ENCODE measurements around the gene SFMBT2. TPM values are rescaled to one million over a fixed set of nuclear protein-coding genes. Genes with fewer than 3 reads are reported as not detected.

Gene SFMBT2
- total and polyA plus RNA-seq, 4 donors: 2.9 to 11.0 (median 6.5) TPM

GRCh38 chr10:7298495-7298894, 112.3 kb downstream of the SFMBT2 start:
- 94 to 96% methylated on average over 7 of the region's 7 CpGs for WGBS, 2 donors
- Histone ChIP-seq H3K9me3 (ENCODE audit: control insufficient read depth in 4 of 4, insufficient read depth in 3 of 4, low read length in 3 of 4) (peaks cover 0 to 2% (median 0%) of the 10 kb centered on the region in 4 donors), H3K27ac (ENCODE audit: low read depth in 1 of 2, low read length in 1 of 2) (no peak overlapping the region), H3K4me1 (ENCODE audit: control insufficient read depth in 5 of 5, insufficient read depth in 5 of 5, low read length in 5 of 5) (peaks cover 0 to 25% (median 10%) of the 10 kb centered on the region in 5 donors), H3K4me3 (no peak overlapping the region), H3K36me3 (ENCODE audit: control insufficient read depth in 4 of 4, insufficient read depth in 4 of 4, low read length in 4 of 4) (no peaks in the 10 kb centered on the region), H3K9ac (ENCODE audit: insufficient read depth in 1 of 2, low read length in 2 of 2) (no peak overlapping the region), H3K27me3 (ENCODE audit: control insufficient read depth in 3 of 3, insufficient read depth in 3 of 3, low read length in 2 of 3) (no peaks in the 10 kb centered on the region)
- no peak for TF ChIP-seq CTCF (IDR thresholded peaks at IDR 0.05; ENCODE audit: control extremely low read depth, extremely low read depth)
- ATAC-seq (ENCODE audit: insufficient read depth, low FRiP score) (no peak), DNase-seq (no peak)

GRCh38 chr10:7297094-7297493, 113.7 kb downstream of the SFMBT2 start:
- ATAC-seq (ENCODE audit: insufficient read depth, low FRiP score): no peak
- H3K9me3 ChIP-seq (ENCODE audit: control insufficient read depth in 4 of 4, insufficient read depth in 3 of 4, low read length in 3 of 4): peaks cover 0 to 2% (median 0%) of the 10 kb centered on the region in 4 donors
- no peaks in the 10 kb centered on the region for H3K27me3 ChIP-seq (ENCODE audit: control insufficient read depth in 3 of 3, insufficient read depth in 3 of 3, low read length in 2 of 3)
- peaks cover 0 to 22% (median 8%) of the 10 kb centered on the region in 5 donors for H3K4me1 ChIP-seq (ENCODE audit: control insufficient read depth in 5 of 5, insufficient read depth in 5 of 5, low read length in 5 of 5)
- no peak overlapping the region for H3K27ac ChIP-seq (ENCODE audit: low read depth in 1 of 2, low read length in 1 of 2)
- H3K36me3 ChIP-seq (ENCODE audit: control insufficient read depth in 4 of 4, insufficient read depth in 4 of 4, low read length in 4 of 4): no peaks in the 10 kb centered on the region
- WGBS, 2 donors: 91 to 92% methylated on average over 1 of the region's 1 CpG
- TF ChIP-seq CTCF (IDR thresholded peaks at IDR 0.05; ENCODE audit: control extremely low read depth, extremely low read depth): no peak
- no peak overlapping the region for H3K9ac ChIP-seq (ENCODE audit: insufficient read depth in 1 of 2, low read length in 2 of 2)
- DNase-seq: no peak
- no peak overlapping the region for H3K4me3 ChIP-seq

- Histone ChIP-seq H3K27me3 (ENCODE audit: control insufficient read depth in 3 of 3, insufficient read depth in 3 of 3, low read length in 2 of 3) (no peaks in the 10 kb centered on the region), H3K36me3 (ENCODE audit: control insufficient read depth in 4 of 4, insufficient read depth in 4 of 4, low read length in 4 of 4) (no peaks in the 10 kb centered on the region), H3K27ac (ENCODE audit: low read depth in 1 of 2, low read length in 1 of 2) (no peak overlapping the region), H3K4me3 (no peak overlapping the region), H3K9ac (ENCODE audit: insufficient read depth in 1 of 2, low read length in 2 of 2) (no peak overlapping the region), H3K9me3 (ENCODE audit: control insufficient read depth in 4 of 4, insufficient read depth in 3 of 4, low read length in 3 of 4) (peaks cover 0 to 2% (median 0%) of the 10 kb centered on the region in 4 donors), H3K4me1 (ENCODE audit: control insufficient read depth in 5 of 5, insufficient read depth in 5 of 5, low read length in 5 of 5) (peaks cover 0 to 17% (median 8%) of the 10 kb centered on the region in 5 donors)
- no peak for TF ChIP-seq CTCF (IDR thresholded peaks at IDR 0.05; ENCODE audit: control extremely low read depth, extremely low read depth)
- ATAC-seq (ENCODE audit: insufficient read depth, low FRiP score): no peak
- whole genome bisulfite sequencing, 2 donors: 95 to 98% methylated on average over 7 of the region's 7 CpGs
- DNase-seq: no peak
Measured at GRCh38 chr10:7296648-7297047, 114.2 kb downstream of the SFMBT2 start.

- TF ChIP-seq CTCF (IDR thresholded peaks at IDR 0.05; ENCODE audit: control extremely low read depth, extremely low read depth): no peak
- no peaks in the 10 kb centered on the region for H3K36me3 ChIP-seq (ENCODE audit: control insufficient read depth in 4 of 4, insufficient read depth in 4 of 4, low read length in 4 of 4)
- H3K9me3 ChIP-seq (ENCODE audit: control insufficient read depth in 4 of 4, insufficient read depth in 3 of 4, low read length in 3 of 4): peaks cover 0 to 2% (median 0%) of the 10 kb centered on the region in 4 donors
- DNase-seq: no peak
- H3K9ac ChIP-seq (ENCODE audit: insufficient read depth in 1 of 2, low read length in 2 of 2): no peak overlapping the region
- H3K27ac ChIP-seq (ENCODE audit: low read depth in 1 of 2, low read length in 1 of 2): no peak overlapping the region
- H3K27me3 ChIP-seq (ENCODE audit: control insufficient read depth in 3 of 3, insufficient read depth in 3 of 3, low read length in 2 of 3): no peaks in the 10 kb centered on the region
- peaks cover 0 to 11% (median 5%) of the 10 kb centered on the region in 5 donors for H3K4me1 ChIP-seq (ENCODE audit: control insufficient read depth in 5 of 5, insufficient read depth in 5 of 5, low read length in 5 of 5)
- H3K4me3 ChIP-seq: no peak overlapping the region
- ATAC-seq (ENCODE audit: insufficient read depth, low FRiP score): no peak
Measured at GRCh38 chr10:7296076-7296475, 114.8 kb downstream of the SFMBT2 start.

Data from lung (tissue), 12 donors.